Thyroid gland (tissue), 4 donors: Measurements from ENCODE around the gene MAST4. TPM values are rescaled to one million over a fixed set of nuclear protein-coding genes. Genes with fewer than 3 reads are reported as not detected.

Experiments
- DNase-seq, 2 donors: peaks; one replicate each; pipeline ENCODE4 v3.0.0-alpha.2; 2019
- H3K27ac ChIP-seq, 3 donors: fragments of 200-600 bp; sonication (generic); 1 replicate in 2 of 3; 2 replicates in 1 of 3; pipeline ENCODE4 v1.5.1; 2016 to 2019; ENCODE audit warnings: mild to moderate bottlenecking in 1 of 3, moderate library complexity in 1 of 3
- H3K27me3 ChIP-seq: fragments of 200-600 bp; sonication (generic); one replicate; pipeline ENCODE4 v1.5.1; 2019
- H3K36me3 ChIP-seq, 2 donors: fragments of 200-600 bp; sonication (generic); one replicate each; pipeline ENCODE4 v1.5.1; 2016 to 2019
- H3K4me1 ChIP-seq, 2 donors: fragments of 200-600 bp; sonication (generic); one replicate each; pipeline ENCODE4 v1.5.1; 2017 to 2019
- H3K4me3 ChIP-seq, 3 donors: fragments of 200-600 bp; sonication (generic); replicated peaks in 1 of 3; 1 replicate in 2 of 3; 2 replicates in 1 of 3; pipeline ENCODE4 v1.5.1; 2016; ENCODE audit warnings: mild to moderate bottlenecking in 1 of 3
- H3K9me3 ChIP-seq: fragments of 200-600 bp; sonication (generic); one replicate; pipeline ENCODE4 v1.5.1; 2017
- CTCF ChIP-seq, 6 experiments: fragments of 200-600 bp in 3 of 6; fragments of 450-650 bp in 3 of 6; sonication (generic) in 3 of 6; IDR thresholded peaks; one replicate each; pipeline ENCODE4 v1.5.1; 2016 to 2019; ENCODE audit warnings: antibody characterized with exemption in 6 of 6, mild to moderate bottlenecking in 2 of 6, inconsistent platforms in 1 of 6, moderate library complexity in 1 of 6
- POLR2A ChIP-seq, 2 donors: fragments of 450-650 bp; IDR thresholded peaks; one replicate each; pipeline ENCODE4 v1.6.1; 2017; ENCODE audit warnings: antibody characterized with exemption in 2 of 2, mild to moderate bottlenecking in 2 of 2, moderate library complexity in 1 of 2
- WGBS, 2 donors: methylation state at CpG; one replicate each; pipeline ENCODE4 v1.1.5; 2017; 5-methylcytosine and 5-hydroxymethylcytosine counted together
- intact Hi-C: fragments of 100-400 bp; cut with DNase I; formaldehyde crosslinking; loops from one replicate; pipeline ENCODE4 v1.15.1; 2023
- total RNA-seq, 4 donors: library from RNA; depleted of rRNA; stranded (reverse); fragments of >200 nt; gene quantifications; one replicate each; pipeline ENCODE4 v1.2.3, GENCODE V29; 2016

Gene MAST4
- total RNA-seq, 4 donors from 2014 or later = 20.2 to 38.3 (median 24.4) TPM

DNA sequence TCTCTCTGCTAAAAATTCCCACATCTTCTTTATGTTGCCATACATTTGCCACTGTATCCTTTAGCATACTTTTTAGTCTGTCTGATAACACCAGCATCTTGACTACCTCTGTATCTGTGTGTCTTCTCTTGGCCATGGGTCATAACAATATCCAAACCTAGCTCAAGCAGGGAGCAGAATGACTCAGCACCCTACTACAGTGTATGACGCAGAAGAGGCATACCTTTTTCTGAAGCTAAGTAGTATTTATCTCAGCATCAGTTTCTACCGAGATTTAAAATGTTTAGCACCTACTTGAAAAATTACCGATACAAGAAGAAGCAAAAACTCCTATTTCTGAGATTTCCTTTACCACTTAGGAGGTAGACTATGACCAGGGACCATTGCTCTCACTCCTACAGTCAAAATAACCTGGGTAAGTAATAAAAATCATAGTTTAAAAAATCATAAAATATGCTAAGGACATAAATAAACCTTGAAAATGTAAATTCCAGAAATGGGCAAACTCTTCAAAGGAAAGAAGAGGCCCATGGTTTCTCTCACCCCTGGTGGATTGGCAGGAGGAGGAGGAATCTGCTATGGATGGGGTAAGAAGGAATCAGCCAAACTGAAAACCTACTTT is 286.5 kb downstream of the MAST4 start:
- no peaks in the 10 kb centered on the region for H3K9me3 ChIP-seq
- H3K36me3 ChIP-seq = no peaks in the 10 kb centered on the region
- intact Hi-C loops = no loop called here
- TF ChIP-seq POLR2A (IDR thresholded peaks at IDR 0.05) (peak in 1 of 2 donors; percentile 19), CTCF (IDR thresholded peaks at IDR 0.05) (no peak)
- H3K27ac ChIP-seq = peak overlapping the region; percentile 71 to 89 (median 77)
- H3K4me1 ChIP-seq = peaks cover 51 to 59% of the 10 kb centered on the region in 2 donors
- DNase-seq = peak in 1 of 2 donors; percentile 21
- 39 to 41% methylated on average over 3 of the region's 3 CpGs for WGBS, 2 donors
- H3K4me3 ChIP-seq = no peak overlapping the region
- H3K27me3 ChIP-seq = no peaks in the 10 kb centered on the region

GRCh38 chr5:66884564-66885243 is 288.5 kb downstream of the MAST4 start:
- DNase-seq = peak in 1 of 2 donors; percentile 21
- 63 to 66% methylated on average over 10 of the region's 10 CpGs for WGBS, 2 donors
- Histone ChIP-seq H3K4me1 (peaks cover 68% of the 10 kb centered on the region in 2 donors), H3K27ac (peak overlapping the region; percentile 74 to 80 (median 77)), H3K36me3 (no peaks in the 10 kb centered on the region), H3K4me3 (no peak overlapping the region), H3K27me3 (no peaks in the 10 kb centered on the region), H3K9me3 (no peaks in the 10 kb centered on the region)
- intact Hi-C loops = no loop called here
- TF ChIP-seq POLR2A (IDR thresholded peaks at IDR 0.05) (peak in 1 of 2 donors; percentile 5), CTCF (IDR thresholded peaks at IDR 0.05) (no peak)

- WGBS, 2 donors = 73 to 74% methylated on average over 1 of the region's 1 CpG
- H3K27ac ChIP-seq = peak overlapping the region; percentile 74 to 80 (median 77)
- no peaks in the 10 kb centered on the region for H3K27me3 ChIP-seq
- intact Hi-C loops = no loop called here
- H3K36me3 ChIP-seq = no peaks in the 10 kb centered on the region
- no peak for DNase-seq
- H3K4me1 ChIP-seq = peaks cover 67 to 79% of the 10 kb centered on the region in 2 donors
- H3K9me3 ChIP-seq = no peaks in the 10 kb centered on the region
- TF ChIP-seq POLR2A (IDR thresholded peaks at IDR 0.05) (no peak), CTCF (IDR thresholded peaks at IDR 0.05) (no peak)
- no peak overlapping the region for H3K4me3 ChIP-seq
Observed at GRCh38 chr5:66886941-66887340, 290.7 kb downstream of the MAST4 start.

DNA sequence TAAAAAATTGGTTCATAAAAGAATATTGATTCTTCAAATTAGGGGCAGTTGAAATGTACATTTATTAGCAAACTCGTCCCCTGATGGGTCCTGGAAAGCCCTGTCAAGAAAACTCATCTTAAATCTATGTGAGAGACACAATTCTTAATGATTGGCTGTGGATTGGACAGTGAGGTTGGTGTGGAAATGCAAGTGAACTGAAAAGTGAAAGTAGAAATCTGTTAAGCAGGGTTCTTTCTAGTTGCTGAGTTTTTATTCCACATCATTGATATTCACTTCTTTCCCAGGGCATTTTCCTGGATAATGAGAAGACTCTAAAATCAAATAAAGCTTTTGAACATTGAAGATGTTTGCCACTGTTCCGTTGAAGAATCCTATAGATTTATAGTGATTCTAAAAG is 292.4 kb downstream of the MAST4 start:
- no peak for DNase-seq
- WGBS, 2 donors = 47 to 62% methylated on average over 2 of the region's 2 CpGs
- TF ChIP-seq CTCF (IDR thresholded peaks at IDR 0.05) = no peak
- TF ChIP-seq POLR2A (IDR thresholded peaks at IDR 0.05) = no peak
- H3K4me3 ChIP-seq = no peak overlapping the region
- no peaks in the 10 kb centered on the region for H3K9me3 ChIP-seq
- peak overlapping the region in 2 of 3 donors; percentile 28 to 79 for H3K27ac ChIP-seq
- H3K27me3 ChIP-seq = no peaks in the 10 kb centered on the region
- intact Hi-C loops = no loop called here
- no peaks in the 10 kb centered on the region for H3K36me3 ChIP-seq
- H3K4me1 ChIP-seq = peaks cover 67 to 72% of the 10 kb centered on the region in 2 donors

- Histone ChIP-seq H3K4me1 (peaks cover 67 to 70% of the 10 kb centered on the region in 2 donors), H3K27me3 (no peaks in the 10 kb centered on the region), H3K9me3 (no peaks in the 10 kb centered on the region), H3K36me3 (no peaks in the 10 kb centered on the region), H3K27ac (peak overlapping the region in 2 of 3 donors; percentile 28 to 79), H3K4me3 (no peak overlapping the region)
- no peak for DNase-seq
- TF ChIP-seq POLR2A (IDR thresholded peaks at IDR 0.05) (no peak), CTCF (IDR thresholded peaks at IDR 0.05) (no peak)
- WGBS, 2 donors = 88 to 92% methylated on average over 4 of the region's 4 CpGs
- intact Hi-C loops = no loop called here
Observed at GRCh38 chr5:66889056-66889455, 292.9 kb downstream of the MAST4 start.
